ENCODE data around the gene NFKBIA. TPM values are rescaled to one million over a fixed set of nuclear protein-coding genes. Genes with fewer than 3 reads are reported as not detected.
"Not testable (repeated sequence)": the region's sequence is repeated elsewhere in the genome, so short reads cannot be mapped to it uniquely, and the experiment has no call there.

NFKBIA gene
- polyA plus RNA-seq, 1 donor (not counting 4 experiments of a cell fraction or from before 2014, with no cell fraction given), result 123 TPM

DNA sequence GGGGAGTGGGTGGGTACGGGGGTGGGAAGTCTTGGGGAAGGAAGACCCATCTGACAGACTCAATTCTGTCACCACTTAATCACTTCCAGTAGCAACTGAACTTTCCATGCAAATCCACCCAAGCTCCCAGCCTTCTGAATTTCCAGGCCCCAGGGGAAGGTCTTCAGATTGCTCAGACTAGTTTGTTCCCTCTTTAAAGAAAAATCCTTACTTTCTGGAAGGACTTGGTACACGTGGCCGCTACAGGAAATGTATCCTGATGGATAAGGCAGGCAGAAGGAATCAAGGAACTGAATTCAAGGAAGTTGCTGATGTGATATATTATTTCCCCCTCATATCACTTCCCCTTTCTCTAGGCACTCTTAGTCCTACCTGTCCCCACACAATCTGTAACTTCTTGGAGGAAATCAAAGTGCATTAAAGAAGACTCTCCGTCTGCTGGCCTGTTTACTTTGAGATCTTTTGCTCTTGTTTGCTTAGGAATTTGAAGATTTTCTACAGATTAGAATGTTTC is 6.4 kb downstream of the NFKBIA start:
- DNase-seq (ENCODE audit: low read depth, low spot score) (no peak), FAIRE-seq (no peak)
- Histone ChIP-seq H3K4me1 (ENCODE audit: control insufficient read depth, extremely low read depth, insufficient read depth, low read length) (peaks cover 26% of the 10 kb centered on the region), H3K9me1 (ENCODE audit: control insufficient read depth, extremely low read depth, insufficient read depth, low read length) (peaks cover 5% of the 10 kb centered on the region), H2AFZ (ENCODE audit: control insufficient read depth, low read length) (no peak overlapping the region), H3K79me2 (ENCODE audit: control insufficient read depth, insufficient read depth, low read length) (peaks cover 10% of the 10 kb centered on the region), H4K20me1 (ENCODE audit: control insufficient read depth, extremely low read depth, insufficient read depth, low read length) (peaks cover 11% of the 10 kb centered on the region), H3K4me2 (ENCODE audit: control insufficient read depth, extremely low read depth, insufficient read depth, low read depth, low read length) (no peak overlapping the region), H3K27me3 (ENCODE audit: control insufficient read depth, extremely low read depth, insufficient read depth, low read length) (no peaks in the 10 kb centered on the region), H3K9me3 (ENCODE audit: control insufficient read depth, low read depth, low read length) (no peaks in the 10 kb centered on the region), H3K27ac (ENCODE audit: control insufficient read depth, insufficient read depth, low read length) (no peak overlapping the region), H3K36me3 (ENCODE audit: control insufficient read depth in 2 of 2, extremely low read depth in 1 of 2, insufficient read depth in 2 of 2, low read length in 2 of 2) (peaks cover 8 to 27% of the 10 kb centered on the region in 2 experiments), H3K4me3 (ENCODE audit: control insufficient read depth in 2 of 3, extremely low read depth in 1 of 3, insufficient read depth in 2 of 3, low read depth in 1 of 3, low read length in 3 of 3) (no peak overlapping the region), H3K9ac (ENCODE audit: control insufficient read depth, extremely low read depth, insufficient read depth, low read length) (no peak overlapping the region)
- TF ChIP-seq, protein P1, sequence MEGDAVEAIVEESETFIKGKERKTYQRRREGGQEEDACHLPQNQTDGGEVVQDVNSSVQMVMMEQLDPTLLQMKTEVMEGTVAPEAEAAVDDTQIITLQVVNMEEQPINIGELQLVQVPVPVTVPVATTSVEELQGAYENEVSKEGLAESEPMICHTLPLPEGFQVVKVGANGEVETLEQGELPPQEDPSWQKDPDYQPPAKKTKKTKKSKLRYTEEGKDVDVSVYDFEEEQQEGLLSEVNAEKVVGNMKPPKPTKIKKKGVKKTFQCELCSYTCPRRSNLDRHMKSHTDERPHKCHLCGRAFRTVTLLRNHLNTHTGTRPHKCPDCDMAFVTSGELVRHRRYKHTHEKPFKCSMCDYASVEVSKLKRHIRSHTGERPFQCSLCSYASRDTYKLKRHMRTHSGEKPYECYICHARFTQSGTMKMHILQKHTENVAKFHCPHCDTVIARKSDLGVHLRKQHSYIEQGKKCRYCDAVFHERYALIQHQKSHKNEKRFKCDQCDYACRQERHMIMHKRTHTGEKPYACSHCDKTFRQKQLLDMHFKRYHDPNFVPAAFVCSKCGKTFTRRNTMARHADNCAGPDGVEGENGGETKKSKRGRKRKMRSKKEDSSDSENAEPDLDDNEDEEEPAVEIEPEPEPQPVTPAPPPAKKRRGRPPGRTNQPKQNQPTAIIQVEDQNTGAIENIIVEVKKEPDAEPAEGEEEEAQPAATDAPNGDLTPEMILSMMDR (optimal IDR thresholded peaks at IDR 0.05 in 1 of 3, IDR thresholded peaks at IDR 0.05 in 1 of 3, conservative IDR thresholded peaks at IDR 0.05 in 1 of 3; ENCODE audit: extremely low read depth in 1 of 3, insufficient read depth in 2 of 3, low read length in 3 of 3), result no peak
- no peak for TF ChIP-seq EZH2 (IDR thresholded peaks at IDR 0.05; ENCODE audit: low read length)
- dilution Hi-C loops (cut with MboI; ENCODE audit: extremely low pct_ligation_motif_present, low sequenced_read_pairs), result no loop called here

DNA sequence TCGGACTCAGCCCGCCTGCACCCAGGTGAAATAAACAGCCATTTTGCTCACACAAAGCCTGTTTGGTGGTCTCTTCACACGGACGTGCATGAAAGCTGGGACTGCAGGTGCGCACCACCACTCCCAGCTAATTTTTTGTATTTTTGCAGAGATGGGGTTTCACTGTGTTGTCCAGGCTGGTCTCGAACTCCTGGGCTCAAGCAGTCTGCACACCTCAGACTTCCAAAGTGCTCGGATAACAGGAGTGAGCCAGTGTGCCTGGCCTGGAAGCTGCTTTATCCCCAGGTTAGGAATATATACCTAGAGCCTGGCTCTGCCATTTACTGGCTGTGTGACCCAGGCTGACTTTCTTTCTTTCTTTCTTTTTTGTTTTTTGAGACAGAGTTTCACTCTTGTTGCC is 7.9 kb downstream of the NFKBIA start:
- H3K79me2 ChIP-seq (ENCODE audit: control insufficient read depth, insufficient read depth, low read length); dilution Hi-C loops (cut with MboI; ENCODE audit: extremely low pct_ligation_motif_present, low sequenced_read_pairs); H3K27me3 ChIP-seq (ENCODE audit: control insufficient read depth, extremely low read depth, insufficient read depth, low read length); H3K9ac ChIP-seq (ENCODE audit: control insufficient read depth, extremely low read depth, insufficient read depth, low read length); FAIRE-seq; H3K9me1 ChIP-seq (ENCODE audit: control insufficient read depth, extremely low read depth, insufficient read depth, low read length); H3K27ac ChIP-seq (ENCODE audit: control insufficient read depth, insufficient read depth, low read length); H3K4me3 ChIP-seq (ENCODE audit: control insufficient read depth in 2 of 3, extremely low read depth in 1 of 3, insufficient read depth in 2 of 3, low read depth in 1 of 3, low read length in 3 of 3); H3K9me3 ChIP-seq (ENCODE audit: control insufficient read depth, low read depth, low read length); H3K4me2 ChIP-seq (ENCODE audit: control insufficient read depth, extremely low read depth, insufficient read depth, low read depth, low read length); DNase-seq (ENCODE audit: low read depth, low spot score); H2AFZ ChIP-seq (ENCODE audit: control insufficient read depth, low read length); H4K20me1 ChIP-seq (ENCODE audit: control insufficient read depth, extremely low read depth, insufficient read depth, low read length): not testable (repeated sequence)
- H3K4me1 ChIP-seq (ENCODE audit: control insufficient read depth, extremely low read depth, insufficient read depth, low read length), result peaks cover 11% of the 10 kb centered on the region
- H3K36me3 ChIP-seq (ENCODE audit: control insufficient read depth in 2 of 2, extremely low read depth in 1 of 2, insufficient read depth in 2 of 2, low read length in 2 of 2), result peaks cover 5 to 13% of the 10 kb centered on the region in 2 experiments

DNA sequence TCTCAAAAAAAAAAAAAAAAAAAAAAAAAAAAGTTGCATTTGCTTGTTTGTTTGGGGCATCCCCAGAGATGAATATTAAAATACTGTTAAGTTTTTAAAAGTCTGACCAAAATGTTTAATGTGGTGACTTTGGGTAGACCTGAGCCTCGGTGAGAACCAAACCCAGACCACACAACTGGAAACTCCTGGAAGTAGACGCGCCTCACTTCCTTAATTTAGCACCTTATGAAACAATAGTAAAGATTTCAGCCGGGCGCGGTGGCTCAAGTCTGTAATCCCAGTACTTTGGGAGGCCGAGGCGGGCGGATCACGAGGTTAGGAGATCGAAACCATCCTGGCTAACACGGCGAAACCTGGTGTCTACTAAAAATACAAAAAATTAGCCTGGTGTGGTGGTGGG is 9.3 kb downstream of the NFKBIA start:
- Histone ChIP-seq H3K9me1 (ENCODE audit: control insufficient read depth, extremely low read depth, insufficient read depth, low read length) (no peaks in the 10 kb centered on the region), H3K27ac (ENCODE audit: control insufficient read depth, insufficient read depth, low read length) (no peak overlapping the region), H4K20me1 (ENCODE audit: control insufficient read depth, extremely low read depth, insufficient read depth, low read length) (no peaks in the 10 kb centered on the region), H3K9me3 (ENCODE audit: control insufficient read depth, low read depth, low read length) (no peaks in the 10 kb centered on the region), H3K36me3 (ENCODE audit: control insufficient read depth in 2 of 2, extremely low read depth in 1 of 2, insufficient read depth in 2 of 2, low read length in 2 of 2) (peaks cover 0 to under 1% of the 10 kb centered on the region in 2 experiments), H3K9ac (ENCODE audit: control insufficient read depth, extremely low read depth, insufficient read depth, low read length) (no peak overlapping the region), H3K79me2 (ENCODE audit: control insufficient read depth, insufficient read depth, low read length) (no peaks in the 10 kb centered on the region), H3K4me2 (ENCODE audit: control insufficient read depth, extremely low read depth, insufficient read depth, low read depth, low read length) (no peak overlapping the region), H3K4me3 (ENCODE audit: control insufficient read depth in 2 of 3, extremely low read depth in 1 of 3, insufficient read depth in 2 of 3, low read depth in 1 of 3, low read length in 3 of 3) (no peak overlapping the region), H3K27me3 (ENCODE audit: control insufficient read depth, extremely low read depth, insufficient read depth, low read length) (no peaks in the 10 kb centered on the region), H3K4me1 (ENCODE audit: control insufficient read depth, extremely low read depth, insufficient read depth, low read length) (peaks cover 8% of the 10 kb centered on the region), H2AFZ (ENCODE audit: control insufficient read depth, low read length) (no peak overlapping the region)
- no peak for FAIRE-seq
- dilution Hi-C loops (cut with MboI; ENCODE audit: extremely low pct_ligation_motif_present, low sequenced_read_pairs), result no loop called here
- no peak for TF ChIP-seq EZH2 (IDR thresholded peaks at IDR 0.05; ENCODE audit: low read length)
- TF ChIP-seq, protein P1 (optimal IDR thresholded peaks at IDR 0.05 in 1 of 3, IDR thresholded peaks at IDR 0.05 in 1 of 3, conservative IDR thresholded peaks at IDR 0.05 in 1 of 3; ENCODE audit: extremely low read depth in 1 of 3, insufficient read depth in 2 of 3, low read length in 3 of 3), result no peak
- no peak for DNase-seq (ENCODE audit: low read depth, low spot score)

Measured in keratinocyte (primary cell).